Gastrocnemius medialis (tissue), 4 donors: ENCODE measurements around the gene NPR2.

Source experiments
- POLR2A ChIP-seq, 2 donors: fragments of 450-650 bp; IDR thresholded peaks; one replicate each; pipeline ENCODE4 v1.6.1; 2017; ENCODE audit warnings: antibody characterized with exemption in 2 of 2, mild to moderate bottlenecking in 2 of 2, moderate library complexity in 2 of 2
- TF ChIP-seq, protein P1 (sequence below), 5 experiments: fragments of 450-650 bp in 3 of 5; fragments of 200-600 bp in 2 of 5; sonication (generic) in 2 of 5; IDR thresholded peaks in 4 of 5; conservative IDR thresholded peaks in 1 of 5; 1 replicate in 4 of 5; 2 replicates in 1 of 5; pipeline ENCODE4 v1.5.1; 2016 to 2019; ENCODE audit warnings: antibody characterized with exemption in 5 of 5, mild to moderate bottlenecking in 3 of 5, moderate library complexity in 3 of 5

DNA sequence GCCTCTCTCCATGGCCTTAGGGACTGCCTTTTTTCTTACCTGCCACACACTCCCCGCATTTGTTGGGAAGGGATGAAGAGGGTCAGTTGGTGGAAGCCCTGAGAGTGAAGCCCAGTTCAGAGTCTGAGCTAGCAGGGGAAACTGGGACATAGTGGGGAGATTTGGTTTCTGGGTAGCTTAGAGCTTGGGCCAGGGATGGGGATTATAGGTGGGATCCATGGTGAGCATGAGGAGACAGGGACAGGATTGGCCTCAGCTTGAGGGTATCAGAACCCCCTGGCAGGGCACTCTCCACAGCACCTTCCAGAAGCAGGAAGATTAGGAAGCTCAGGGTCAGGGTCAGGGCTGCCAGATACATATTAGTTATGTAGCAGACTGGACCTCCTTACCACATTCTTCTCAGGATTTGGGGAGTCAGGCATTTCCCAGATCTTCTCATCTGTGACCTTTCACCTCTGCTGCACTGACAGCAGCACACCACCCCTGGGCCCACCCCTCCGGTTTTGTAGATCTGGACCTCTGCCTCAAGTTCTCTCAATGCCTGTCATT, 61.0 kb downstream of the NPR2 start:
- TF ChIP-seq, protein P1, sequence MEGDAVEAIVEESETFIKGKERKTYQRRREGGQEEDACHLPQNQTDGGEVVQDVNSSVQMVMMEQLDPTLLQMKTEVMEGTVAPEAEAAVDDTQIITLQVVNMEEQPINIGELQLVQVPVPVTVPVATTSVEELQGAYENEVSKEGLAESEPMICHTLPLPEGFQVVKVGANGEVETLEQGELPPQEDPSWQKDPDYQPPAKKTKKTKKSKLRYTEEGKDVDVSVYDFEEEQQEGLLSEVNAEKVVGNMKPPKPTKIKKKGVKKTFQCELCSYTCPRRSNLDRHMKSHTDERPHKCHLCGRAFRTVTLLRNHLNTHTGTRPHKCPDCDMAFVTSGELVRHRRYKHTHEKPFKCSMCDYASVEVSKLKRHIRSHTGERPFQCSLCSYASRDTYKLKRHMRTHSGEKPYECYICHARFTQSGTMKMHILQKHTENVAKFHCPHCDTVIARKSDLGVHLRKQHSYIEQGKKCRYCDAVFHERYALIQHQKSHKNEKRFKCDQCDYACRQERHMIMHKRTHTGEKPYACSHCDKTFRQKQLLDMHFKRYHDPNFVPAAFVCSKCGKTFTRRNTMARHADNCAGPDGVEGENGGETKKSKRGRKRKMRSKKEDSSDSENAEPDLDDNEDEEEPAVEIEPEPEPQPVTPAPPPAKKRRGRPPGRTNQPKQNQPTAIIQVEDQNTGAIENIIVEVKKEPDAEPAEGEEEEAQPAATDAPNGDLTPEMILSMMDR (IDR thresholded peaks at IDR 0.05 in 4 of 5, conservative IDR thresholded peaks at IDR 0.05 in 1 of 5), result no peak
- no peak for TF ChIP-seq POLR2A (IDR thresholded peaks at IDR 0.05)
